Erythroblast (primary cell): ENCODE results near the gene TINCR.

Source experiments
- GATA1 ChIP-seq: IDR thresholded peaks from 2 replicates; pipeline ENCODE4 v1.6.1; 2011; ENCODE audit warnings: low read depth, mild to moderate bottlenecking, control low read depth, low read length, moderate library complexity
- POLR2A ChIP-seq: IDR thresholded peaks from 2 replicates; pipeline ENCODE4 v1.6.1; 2011; ENCODE audit warnings: mild to moderate bottlenecking, low read length

GRCh38 chr19:5591476-5591875 is 23.7 kb upstream of the TINCR start:
- TF ChIP-seq POLR2A (no peak), GATA1 (no peak)
